NCI-H446 (cell line): Measurements from ENCODE around the gene MYMX.
"Not testable (repeated sequence)": the region's sequence is repeated elsewhere in the genome, so short reads cannot be mapped to it uniquely, and the experiment has no call there.

Source experiments
- DNase-seq, 2 experiments: peaks; one replicate each; lab custom pipeline; 2025; lab: John Stamatoyannopoulos, UW

MYMX gene

GRCh38 chr6:44219815-44220784, 3.4 kb downstream of the MYMX start:
- DNase-seq: no peak

- DNase-seq: no peak
Measured at GRCh38 chr6:44220913-44221290, 4.2 kb downstream of the MYMX start.

- DNase-seq: peak; percentile 91 to 96
Measured at GRCh38 chr6:44221291-44221960, 4.7 kb downstream of the MYMX start.

GRCh38 chr6:44221961-44222335, 5.2 kb downstream of the MYMX start:
- DNase-seq: no peak

GRCh38 chr6:44222486-44223318, 6.0 kb downstream of the MYMX start:
- no peak for DNase-seq

GRCh38 chr6:44223319-44224028, 6.7 kb downstream of the MYMX start, which contains the start of gene SLC29A1:
Gene SLC29A1, plus strand, starts transcription at chr6:44223595. Its CDS starts 3,719 bp downstream, at chr6:44227314.
- DNase-seq: peak; percentile 11 to 73

GRCh38 chr6:44224029-44224964, 7.6 kb downstream of the MYMX start:
- peak in 1 of 2 experiments; percentile 17 for DNase-seq

GRCh38 chr6:44224965-44225305, 8.2 kb downstream of the MYMX start:
- DNase-seq: no peak

GRCh38 chr6:44225579-44226325, 9.0 kb downstream of the MYMX start:
- DNase-seq: no peak

GRCh38 chr6:44226368-44227147, 9.8 kb downstream of the MYMX start:
- no peak for DNase-seq

GRCh38 chr6:44227148-44227793, 10.5 kb downstream of the MYMX start:
- no peak for DNase-seq

GRCh38 chr6:44228031-44228430, 11.3 kb downstream of the MYMX start:
- DNase-seq: no peak

- DNase-seq: no peak
Measured at GRCh38 chr6:44228433-44228832, 11.7 kb downstream of the MYMX start.

GRCh38 chr6:44228836-44229235, 12.1 kb downstream of the MYMX start:
- no peak for DNase-seq

- no peak for DNase-seq
Measured at GRCh38 chr6:44229376-44230033, 12.8 kb downstream of the MYMX start.

- DNase-seq: no peak
Measured at GRCh38 chr6:44230034-44230675, 13.4 kb downstream of the MYMX start.

GRCh38 chr6:44231426-44231825, 14.7 kb downstream of the MYMX start:
- DNase-seq: not testable (repeated sequence)
